Amniotic stem cell (primary cell): Measurements from ENCODE around the gene CAMTA1.

Experiments
- DNase-seq: peaks from one replicate; lab custom pipeline; 2025; lab: John Stamatoyannopoulos, UW

CAMTA1 gene

GRCh38 chr1:7256526-7256925, 471.3 kb downstream of the CAMTA1 start:
- DNase-seq: no peak

GRCh38 chr1:7257225-7257624, 472.0 kb downstream of the CAMTA1 start:
- no peak for DNase-seq

- DNase-seq: no peak
Observed at GRCh38 chr1:7258589-7259135, 473.4 kb downstream of the CAMTA1 start.

GRCh38 chr1:7259955-7260354, 474.7 kb downstream of the CAMTA1 start:
- no peak for DNase-seq

- DNase-seq: no peak
Observed at GRCh38 chr1:7261490-7261889, 476.2 kb downstream of the CAMTA1 start.

GRCh38 chr1:7262611-7263010, 477.4 kb downstream of the CAMTA1 start:
- no peak for DNase-seq

GRCh38 chr1:7263021-7263960, 478.0 kb downstream of the CAMTA1 start:
- DNase-seq: no peak

GRCh38 chr1:7264101-7264500, 478.8 kb downstream of the CAMTA1 start:
- DNase-seq: no peak

GRCh38 chr1:7265771-7266371, 480.6 kb downstream of the CAMTA1 start:
- peak; percentile 12 for DNase-seq

- no peak for DNase-seq
Observed at GRCh38 chr1:7266561-7266960, 481.3 kb downstream of the CAMTA1 start.

GRCh38 chr1:7267493-7267892, 482.2 kb downstream of the CAMTA1 start:
- DNase-seq: no peak

- no peak for DNase-seq
Observed at GRCh38 chr1:7268983-7269382, 483.7 kb downstream of the CAMTA1 start.

- no peak for DNase-seq
Observed at GRCh38 chr1:7269525-7269924, 484.3 kb downstream of the CAMTA1 start.

GRCh38 chr1:7274256-7274655, 489.0 kb downstream of the CAMTA1 start:
- DNase-seq: no peak

- DNase-seq: no peak
Observed at GRCh38 chr1:7278045-7278444, 492.8 kb downstream of the CAMTA1 start.

- DNase-seq: no peak
Observed at GRCh38 chr1:7278827-7279765, 493.8 kb downstream of the CAMTA1 start.

GRCh38 chr1:7279769-7280168, 494.5 kb downstream of the CAMTA1 start:
- no peak for DNase-seq

GRCh38 chr1:7280347-7280960, 495.2 kb downstream of the CAMTA1 start:
- DNase-seq: no peak

GRCh38 chr1:7281821-7282220, 496.6 kb downstream of the CAMTA1 start:
- DNase-seq: no peak

- DNase-seq: no peak
Observed at GRCh38 chr1:7284839-7285435, 499.7 kb downstream of the CAMTA1 start.

GRCh38 chr1:7285856-7286454, 500.7 kb downstream of the CAMTA1 start:
- DNase-seq: no peak
